Astrocyte (in vitro differentiated cells and primary cell): ENCODE data around the gene ENOX1. TPM values are rescaled to one million over a fixed set of nuclear protein-coding genes. Genes with fewer than 3 reads are reported as not detected.

Source experiments
- DNase-seq: peaks from one replicate; pipeline ENCODE4 v3.0.0-alpha.2; 2010; ENCODE audit warnings: low read depth
- FAIRE-seq: peaks from 2 replicates; lab custom pipeline; 2011; peaks lifted over from hg19 to GRCh38; lab: Jason Lieb, UNC
- H2AFZ ChIP-seq: 2 replicates; pipeline ENCODE4 v1.6.0; 2012; ENCODE audit warnings: low read depth, low read length, inconsistent platforms
- H3K27ac ChIP-seq: 2 replicates; pipeline ENCODE4 v1.5.1; 2011; ENCODE audit warnings: low read depth, low read length, inconsistent platforms
- H3K27me3 ChIP-seq: 2 replicates; pipeline ENCODE4 v1.6.0; 2011; ENCODE audit warnings: low read length, inconsistent platforms; ENCODE audit not compliant: insufficient read depth
- H3K36me3 ChIP-seq: 2 replicates; pipeline ENCODE4 v1.5.1; 2011; ENCODE audit warnings: low read length, inconsistent platforms; ENCODE audit not compliant: insufficient read depth
- H3K4me1 ChIP-seq: 2 replicates; pipeline ENCODE4 v1.5.1; 2011; ENCODE audit warnings: low read length, inconsistent platforms; ENCODE audit not compliant: insufficient read depth
- H3K4me2 ChIP-seq: 2 replicates; pipeline ENCODE4 v1.6.0; 2012; ENCODE audit warnings: low read length, inconsistent platforms
- H3K4me3 ChIP-seq: 2 replicates; pipeline ENCODE4 v1.5.1; 2011; ENCODE audit warnings: low read depth, mild to moderate bottlenecking, low read length, inconsistent platforms; ENCODE audit not compliant: insufficient read depth
- H3K79me2 ChIP-seq: 2 replicates; pipeline ENCODE4 v1.6.0; 2012; ENCODE audit warnings: mild to moderate bottlenecking, low read length, inconsistent platforms; ENCODE audit not compliant: insufficient read depth
- H3K9ac ChIP-seq: 2 replicates; pipeline ENCODE4 v1.6.0; 2012; ENCODE audit warnings: mild to moderate bottlenecking, low read length, inconsistent platforms
- H3K9me3 ChIP-seq: 2 replicates; pipeline ENCODE4 v1.5.1; 2012; ENCODE audit warnings: low read depth, mild to moderate bottlenecking, low read length, inconsistent platforms; ENCODE audit not compliant: insufficient read depth
- H4K20me1 ChIP-seq: 2 replicates; pipeline ENCODE4 v1.6.0; 2012; ENCODE audit warnings: low read length, inconsistent platforms; ENCODE audit not compliant: insufficient read depth
- H3K27ac Mint-ChIP-seq: one replicate; pipeline ENCODE4 v1.8.0; 2021; ENCODE audit warnings: mild to moderate bottlenecking, mixed read lengths; ENCODE audit not compliant: unreplicated experiment
- H3K27me3 Mint-ChIP-seq: one replicate; pipeline ENCODE4 v1.8.0; 2021; ENCODE audit warnings: low read depth, mixed read lengths; ENCODE audit not compliant: unreplicated experiment
- H3K36me3 Mint-ChIP-seq: one replicate; pipeline ENCODE4 v1.8.0; 2021; ENCODE audit warnings: low read depth, mixed read lengths; ENCODE audit not compliant: unreplicated experiment
- H3K4me1 Mint-ChIP-seq: one replicate; pipeline ENCODE4 v1.8.0; 2021; ENCODE audit warnings: low read depth, mixed read lengths; ENCODE audit not compliant: unreplicated experiment
- H3K4me3 Mint-ChIP-seq: one replicate; pipeline ENCODE4 v1.8.0; 2021; ENCODE audit warnings: mild to moderate bottlenecking, moderate library complexity, mixed read lengths; ENCODE audit not compliant: unreplicated experiment
- H3K9me3 Mint-ChIP-seq: one replicate; pipeline ENCODE4 v1.8.0; 2021; ENCODE audit warnings: mild to moderate bottlenecking, mixed read lengths; ENCODE audit not compliant: unreplicated experiment
- CTCF ChIP-seq: IDR thresholded peaks from 2 replicates; pipeline ENCODE4 v1.5.1; 2011; ENCODE audit warnings: low read depth, mild to moderate bottlenecking, inconsistent platforms, low read length, moderate library complexity; ENCODE audit not compliant: insufficient read depth
- EZH2 ChIP-seq: IDR thresholded peaks from 2 replicates; pipeline ENCODE4 v1.6.1; 2012; ENCODE audit warnings: mild to moderate bottlenecking, low read length, inconsistent platforms; ENCODE audit not compliant: insufficient read depth
- total RNA-seq: library from RNA; stranded (reverse); gene quantifications from 2 replicates; pipeline ENCODE4 v1.2.1, GENCODE V29; 2021

ENOX1 gene
- total RNA-seq, 1 donor from 2014 or later = 2.3 TPM

DNA sequence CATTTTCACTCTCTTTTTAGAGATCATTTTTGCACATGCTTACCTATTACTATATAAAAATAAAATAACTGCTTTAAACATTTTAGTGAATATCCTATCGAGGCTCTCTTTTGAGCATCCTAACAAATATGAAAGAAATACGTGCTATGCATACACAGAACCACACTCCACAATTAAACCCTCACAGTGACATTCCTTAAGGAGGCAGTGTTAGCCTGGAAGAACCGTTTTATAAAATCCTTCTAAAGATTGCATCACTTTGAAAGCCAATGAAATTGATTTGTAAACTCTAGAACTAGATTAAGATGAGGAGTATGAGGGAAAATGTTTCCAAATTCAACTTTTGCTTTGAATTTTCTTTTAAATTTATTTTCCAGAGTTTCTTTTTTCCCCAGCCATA lies 11.1 kb upstream of the ENOX1 start:
- DNase-seq (no peak), FAIRE-seq (no peak)
- H3K36me3 Mint-ChIP-seq = peaks cover 1% of the 10 kb centered on the region
- Histone ChIP-seq H3K4me1 (no peaks in the 10 kb centered on the region), H3K79me2 (no peaks in the 10 kb centered on the region), H3K27me3 (peaks cover 2% of the 10 kb centered on the region), H3K9ac (no peak overlapping the region), H3K27ac (no peak overlapping the region), H4K20me1 (no peaks in the 10 kb centered on the region), H3K36me3 (no peaks in the 10 kb centered on the region), H3K9me3 (no peaks in the 10 kb centered on the region), H3K4me3 (no peak overlapping the region), H3K4me2 (no peak overlapping the region), H2AFZ (no peak overlapping the region)
- H3K4me3 Mint-ChIP-seq = no peak overlapping the region
- no peaks in the 10 kb centered on the region for H3K4me1 Mint-ChIP-seq
- no peaks in the 10 kb centered on the region for H3K27me3 Mint-ChIP-seq
- TF ChIP-seq CTCF (no peak), EZH2 (no peak)
- H3K27ac Mint-ChIP-seq = peak overlapping the region; percentile 66
- no peaks in the 10 kb centered on the region for H3K9me3 Mint-ChIP-seq

DNA sequence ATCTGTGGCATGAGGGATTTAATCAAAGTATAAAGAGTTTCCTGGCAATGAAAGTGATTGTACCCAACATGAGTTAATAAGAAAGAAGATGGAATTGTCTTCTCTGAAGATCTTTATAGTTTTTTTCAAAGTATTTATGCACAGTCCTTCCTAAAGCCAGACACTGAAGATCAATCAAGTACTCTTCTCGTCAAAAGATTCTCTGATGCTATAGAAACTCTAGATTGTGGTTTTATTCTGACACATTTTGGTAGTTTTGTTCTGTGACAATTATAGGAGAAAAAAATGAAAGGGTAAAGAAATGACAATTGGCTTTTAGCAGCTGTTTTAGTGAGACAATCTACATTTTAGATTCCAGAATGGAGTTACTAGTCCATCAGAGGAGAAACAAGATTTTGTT lies 10.4 kb upstream of the ENOX1 start:
- Mint-ChIP-seq H3K27me3 (no peaks in the 10 kb centered on the region), H3K9me3 (no peaks in the 10 kb centered on the region), H3K36me3 (peaks cover 1% of the 10 kb centered on the region), H3K27ac (no peak overlapping the region), H3K4me3 (no peak overlapping the region), H3K4me1 (peaks cover 2% of the 10 kb centered on the region)
- DNase-seq (no peak), FAIRE-seq (no peak)
- Histone ChIP-seq H3K4me2 (no peak overlapping the region), H3K9me3 (no peaks in the 10 kb centered on the region), H3K36me3 (no peaks in the 10 kb centered on the region), H3K4me3 (no peak overlapping the region), H3K4me1 (no peaks in the 10 kb centered on the region), H3K9ac (no peak overlapping the region), H3K79me2 (no peaks in the 10 kb centered on the region), H3K27me3 (peaks cover 2% of the 10 kb centered on the region), H2AFZ (no peak overlapping the region), H3K27ac (no peak overlapping the region), H4K20me1 (no peaks in the 10 kb centered on the region)
- TF ChIP-seq EZH2 (no peak), CTCF (no peak)

DNA sequence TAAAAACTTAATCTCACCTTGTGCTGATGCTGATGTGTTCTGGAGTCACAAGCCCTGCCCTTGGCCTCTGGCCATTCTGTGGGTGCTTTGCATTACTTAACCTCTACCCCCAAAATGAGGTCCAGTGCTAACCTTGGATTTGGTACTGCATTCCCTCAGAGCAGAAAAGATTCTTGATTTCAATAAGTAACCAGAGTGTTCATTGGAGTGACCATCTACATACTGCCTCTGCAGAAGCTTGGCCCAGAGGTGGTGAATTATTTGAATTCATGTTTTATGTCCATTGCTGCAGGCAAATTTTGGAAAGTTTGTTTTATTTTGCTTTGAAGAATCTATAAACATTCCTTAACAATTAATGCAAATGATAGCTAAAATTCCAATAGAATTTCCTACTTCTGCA lies 7.6 kb upstream of the ENOX1 start:
- Mint-ChIP-seq H3K4me3 (no peak overlapping the region), H3K36me3 (peaks cover 1% of the 10 kb centered on the region), H3K27me3 (peaks cover 1% of the 10 kb centered on the region), H3K4me1 (peaks cover 2% of the 10 kb centered on the region), H3K9me3 (no peaks in the 10 kb centered on the region), H3K27ac (no peak overlapping the region)
- Histone ChIP-seq H3K4me2 (no peak overlapping the region), H3K9ac (no peak overlapping the region), H3K36me3 (no peaks in the 10 kb centered on the region), H3K4me3 (no peak overlapping the region), H4K20me1 (no peaks in the 10 kb centered on the region), H3K27me3 (peaks cover 2% of the 10 kb centered on the region), H3K4me1 (no peaks in the 10 kb centered on the region), H3K79me2 (no peaks in the 10 kb centered on the region), H2AFZ (no peak overlapping the region), H3K27ac (no peak overlapping the region), H3K9me3 (no peaks in the 10 kb centered on the region)
- DNase-seq (no peak), FAIRE-seq (no peak)
- TF ChIP-seq CTCF (no peak), EZH2 (no peak)
